Memory B cell (primary cell): Measurements from ENCODE around the gene FTCDNL1.

Source experiments
- ATAC-seq: fragments of 150-1000 bp; cut with Tn5 transposase; 2 replicates; pipeline ENCODE4 v1.10.0; 2021; ENCODE audit warnings: low read depth, mild to moderate bottlenecking, moderate library complexity
- DNase-seq, 2 donors: peaks; one replicate each; pipeline ENCODE4 v3.0.0; 2022; ENCODE audit warnings: low spot score in 2 of 2
- H3K27ac Mint-ChIP-seq: one replicate; pipeline ENCODE4 v1.8.0; 2022; ENCODE audit warnings: mild to moderate bottlenecking, moderate library complexity, mixed read lengths
- H3K27me3 Mint-ChIP-seq: one replicate; pipeline ENCODE4 v1.8.0; 2022; ENCODE audit warnings: mixed read lengths
- H3K36me3 Mint-ChIP-seq: one replicate; pipeline ENCODE4 v1.8.0; 2022; ENCODE audit warnings: mild to moderate bottlenecking, mixed read lengths
- H3K4me1 Mint-ChIP-seq: one replicate; pipeline ENCODE4 v1.8.0; 2022; ENCODE audit warnings: mixed read lengths
- H3K4me3 Mint-ChIP-seq: one replicate; pipeline ENCODE4 v1.8.0; 2022; ENCODE audit warnings: mild to moderate bottlenecking, moderate library complexity, mixed read lengths
- H3K9me3 Mint-ChIP-seq: one replicate; pipeline ENCODE4 v1.8.0; 2022; ENCODE audit warnings: mixed read lengths

The FTCDNL1 gene

GRCh38 chr2:199791326-199791725 lies 59.7 kb downstream of the FTCDNL1 start:
- H3K36me3 Mint-ChIP-seq = no peaks in the 10 kb centered on the region
- no peaks in the 10 kb centered on the region for H3K4me1 Mint-ChIP-seq
- H3K4me3 Mint-ChIP-seq = no peak overlapping the region
- H3K27me3 Mint-ChIP-seq = no peaks in the 10 kb centered on the region
- H3K27ac Mint-ChIP-seq = no peak overlapping the region
- no peak for ATAC-seq
- H3K9me3 Mint-ChIP-seq = no peaks in the 10 kb centered on the region
- DNase-seq = no peak

- Mint-ChIP-seq H3K27me3 (no peaks in the 10 kb centered on the region), H3K9me3 (no peaks in the 10 kb centered on the region), H3K36me3 (peaks cover 2% of the 10 kb centered on the region), H3K27ac (no peak overlapping the region), H3K4me1 (no peaks in the 10 kb centered on the region), H3K4me3 (no peak overlapping the region)
- DNase-seq (no peak), ATAC-seq (no peak)
These were observed 66.5 kb downstream of the FTCDNL1 start for GRCh38 chr2:199784512-199784911.

GRCh38 chr2:199779589-199779988 lies 71.4 kb downstream of the FTCDNL1 start:
- ATAC-seq (no peak), DNase-seq (no peak)
- Mint-ChIP-seq H3K36me3 (no peaks in the 10 kb centered on the region), H3K9me3 (peaks cover 3% of the 10 kb centered on the region), H3K27ac (no peak overlapping the region), H3K4me1 (no peaks in the 10 kb centered on the region), H3K27me3 (no peaks in the 10 kb centered on the region), H3K4me3 (no peak overlapping the region)

- Mint-ChIP-seq H3K27me3 (no peaks in the 10 kb centered on the region), H3K4me1 (no peaks in the 10 kb centered on the region), H3K9me3 (peaks cover 3% of the 10 kb centered on the region), H3K36me3 (no peaks in the 10 kb centered on the region), H3K4me3 (no peak overlapping the region), H3K27ac (no peak overlapping the region)
- no peak for ATAC-seq
- DNase-seq = no peak
These were observed 72.3 kb downstream of the FTCDNL1 start for GRCh38 chr2:199778655-199779054.

- Mint-ChIP-seq H3K9me3 (peaks cover 3% of the 10 kb centered on the region), H3K27ac (no peak overlapping the region), H3K4me1 (no peaks in the 10 kb centered on the region), H3K36me3 (no peaks in the 10 kb centered on the region), H3K4me3 (no peak overlapping the region), H3K27me3 (no peaks in the 10 kb centered on the region)
- DNase-seq = no peak
- no peak for ATAC-seq
These were observed 73.1 kb downstream of the FTCDNL1 start for GRCh38 chr2:199777916-199778315.

- Mint-ChIP-seq H3K4me1 (no peaks in the 10 kb centered on the region), H3K4me3 (no peak overlapping the region), H3K36me3 (no peaks in the 10 kb centered on the region), H3K27me3 (no peaks in the 10 kb centered on the region), H3K27ac (no peak overlapping the region), H3K9me3 (peaks cover 3% of the 10 kb centered on the region)
- ATAC-seq (no peak), DNase-seq (no peak)
These were observed 73.7 kb downstream of the FTCDNL1 start for GRCh38 chr2:199777315-199777714.

- DNase-seq (no peak), ATAC-seq (no peak)
- no peaks in the 10 kb centered on the region for H3K27me3 Mint-ChIP-seq
- H3K36me3 Mint-ChIP-seq = no peaks in the 10 kb centered on the region
- H3K27ac Mint-ChIP-seq = no peak overlapping the region
- H3K4me1 Mint-ChIP-seq = no peaks in the 10 kb centered on the region
- no peak overlapping the region for H3K4me3 Mint-ChIP-seq
- H3K9me3 Mint-ChIP-seq = peaks cover 3% of the 10 kb centered on the region
These were observed 75.7 kb downstream of the FTCDNL1 start for GRCh38 chr2:199775267-199775666.

- Mint-ChIP-seq H3K27me3 (peaks cover 2% of the 10 kb centered on the region), H3K4me1 (no peaks in the 10 kb centered on the region), H3K9me3 (peaks cover 3% of the 10 kb centered on the region), H3K4me3 (no peak overlapping the region), H3K36me3 (no peaks in the 10 kb centered on the region), H3K27ac (no peak overlapping the region)
- ATAC-seq (no peak), DNase-seq (no peak)
These were observed 78.7 kb downstream of the FTCDNL1 start for GRCh38 chr2:199772035-199772976.

GRCh38 chr2:199770716-199771115 lies 80.3 kb downstream of the FTCDNL1 start:
- Mint-ChIP-seq H3K9me3 (peaks cover 3% of the 10 kb centered on the region), H3K27me3 (peaks cover 2% of the 10 kb centered on the region), H3K4me3 (no peak overlapping the region), H3K36me3 (no peaks in the 10 kb centered on the region), H3K4me1 (no peaks in the 10 kb centered on the region), H3K27ac (no peak overlapping the region)
- DNase-seq = no peak
- no peak for ATAC-seq

GRCh38 chr2:199765646-199766045 lies 85.3 kb downstream of the FTCDNL1 start:
- H3K4me1 Mint-ChIP-seq = no peaks in the 10 kb centered on the region
- ATAC-seq (no peak), DNase-seq (no peak)
- no peaks in the 10 kb centered on the region for H3K36me3 Mint-ChIP-seq
- no peak overlapping the region for H3K4me3 Mint-ChIP-seq
- H3K27me3 Mint-ChIP-seq = peaks cover 2% of the 10 kb centered on the region
- no peak overlapping the region for H3K27ac Mint-ChIP-seq
- H3K9me3 Mint-ChIP-seq = peaks cover 3% of the 10 kb centered on the region

GRCh38 chr2:199764273-199764800 lies 86.7 kb downstream of the FTCDNL1 start:
- Mint-ChIP-seq H3K9me3 (no peaks in the 10 kb centered on the region), H3K36me3 (no peaks in the 10 kb centered on the region), H3K4me1 (no peaks in the 10 kb centered on the region), H3K27me3 (no peaks in the 10 kb centered on the region), H3K4me3 (no peak overlapping the region), H3K27ac (no peak overlapping the region)
- no peak for DNase-seq
- ATAC-seq = no peak

- Mint-ChIP-seq H3K4me3 (no peak overlapping the region), H3K9me3 (no peaks in the 10 kb centered on the region)
- no peak for ATAC-seq
These were observed 88.0 kb downstream of the FTCDNL1 start for GRCh38 chr2:199762963-199763362.

GRCh38 chr2:199760574-199760973 lies 90.4 kb downstream of the FTCDNL1 start:
- no peaks in the 10 kb centered on the region for H3K36me3 Mint-ChIP-seq
- no peaks in the 10 kb centered on the region for H3K27me3 Mint-ChIP-seq

More at GRCh38 chr2:199762963-199763362, 88.0 kb downstream of the FTCDNL1 start:
- Mint-ChIP-seq H3K36me3 (no peaks in the 10 kb centered on the region), H3K4me1 (no peaks in the 10 kb centered on the region), H3K27me3 (no peaks in the 10 kb centered on the region), H3K27ac (no peak overlapping the region)
- DNase-seq = no peak

GRCh38 chr2:199757233-199757870 lies 93.6 kb downstream of the FTCDNL1 start:
- Mint-ChIP-seq H3K27ac (no peak overlapping the region), H3K4me1 (peaks cover 2% of the 10 kb centered on the region), H3K27me3 (no peaks in the 10 kb centered on the region), H3K4me3 (no peak overlapping the region), H3K36me3 (no peaks in the 10 kb centered on the region), H3K9me3 (peaks cover 4% of the 10 kb centered on the region)
- no peak for ATAC-seq
- DNase-seq = no peak

More at GRCh38 chr2:199760574-199760973, 90.4 kb downstream of the FTCDNL1 start:
- peaks cover 2% of the 10 kb centered on the region for H3K4me1 Mint-ChIP-seq
- H3K27ac Mint-ChIP-seq = no peak overlapping the region
- H3K9me3 Mint-ChIP-seq = no peaks in the 10 kb centered on the region
- no peak overlapping the region for H3K4me3 Mint-ChIP-seq
- no peak for ATAC-seq
- no peak for DNase-seq
